Activated CD4-positive, alpha-beta T cell treated with anti-CD3 and anti-CD28 coated beads, Interleukin-2, amount 10 ng/mL, durations not matched to agents 7 days and 5 days (primary cell): ENCODE data around the gene APH1B. TPM values are rescaled to one million over a fixed set of nuclear protein-coding genes. Genes with fewer than 3 reads are reported as not detected.

Source experiments
- CTCF ChIA-PET: fragments of 350-600 bp; sonication (Branson Sonifier 250); formaldehyde crosslinking; loops from one replicate; lab custom pipeline; 2021; ENCODE audit warnings: antibody characterized with exemption; lab: Charles Lee
- POLR2A ChIA-PET: fragments of 350-600 bp; sonication (Branson Sonifier 250); formaldehyde crosslinking; loops from one replicate; lab custom pipeline; 2021; ENCODE audit warnings: antibody characterized with exemption; lab: Charles Lee
- DNase-seq: peaks from one replicate; pipeline ENCODE4 v3.0.0-alpha.2; 2020
- H3K27ac Mint-ChIP-seq: one replicate; pipeline ENCODE4 v1.8.0; 2021; ENCODE audit warnings: mild to moderate bottlenecking, moderate library complexity, mixed read lengths
- H3K27me3 Mint-ChIP-seq: one replicate; pipeline ENCODE4 v1.8.0; 2021; ENCODE audit warnings: mixed read lengths
- H3K36me3 Mint-ChIP-seq: one replicate; pipeline ENCODE4 v1.8.0; 2021; ENCODE audit warnings: low read depth, mixed read lengths
- H3K4me1 Mint-ChIP-seq: one replicate; pipeline ENCODE4 v1.8.0; 2021; ENCODE audit warnings: mixed read lengths
- H3K4me3 Mint-ChIP-seq: one replicate; pipeline ENCODE4 v1.8.0; 2021; ENCODE audit warnings: mild to moderate bottlenecking, moderate library complexity, mixed read lengths
- H3K9me3 Mint-ChIP-seq: one replicate; pipeline ENCODE4 v1.8.0; 2021; ENCODE audit warnings: mixed read lengths
- total RNA-seq, 2 experiments: library from RNA; stranded (reverse); gene quantifications; one replicate each; pipeline ENCODE4 v1.2.3, GENCODE V29; 2021

Gene APH1B
- total RNA-seq, 2 experiments from 2014 or later: 7.3 to 9.1 TPM

GRCh38 chr15:63256433-63257274, 20.8 kb upstream of the APH1B start:
- Mint-ChIP-seq H3K27ac (no peak overlapping the region), H3K4me3 (no peak overlapping the region), H3K27me3 (no peaks in the 10 kb centered on the region), H3K4me1 (peaks cover 8% of the 10 kb centered on the region), H3K9me3 (no peaks in the 10 kb centered on the region), H3K36me3 (peaks cover 56% of the 10 kb centered on the region)
- ChIA-PET POLR2A (no interaction called here), CTCF (interaction anchor here (0.6 to 1.1 kb wide), 3 partner anchors 12 to 22 kb away, joined by 3 to 4 read pairs (median 3); no protein-coding TSS in a partner anchor)
- no peak for DNase-seq

GRCh38 chr15:63258658-63259057, 18.7 kb upstream of the APH1B start:
- H3K4me1 Mint-ChIP-seq: peaks cover 5% of the 10 kb centered on the region
- H3K4me3 Mint-ChIP-seq: no peak overlapping the region
- no peak overlapping the region for H3K27ac Mint-ChIP-seq
- no peaks in the 10 kb centered on the region for H3K9me3 Mint-ChIP-seq
- H3K27me3 Mint-ChIP-seq: no peaks in the 10 kb centered on the region
- ChIA-PET CTCF (no interaction called here), POLR2A (no interaction called here)
- H3K36me3 Mint-ChIP-seq: peaks cover 56% of the 10 kb centered on the region
- no peak for DNase-seq

- Mint-ChIP-seq H3K36me3 (peaks cover 57% of the 10 kb centered on the region), H3K4me1 (peaks cover 3% of the 10 kb centered on the region), H3K4me3 (no peak overlapping the region), H3K27me3 (no peaks in the 10 kb centered on the region), H3K27ac (no peak overlapping the region), H3K9me3 (no peaks in the 10 kb centered on the region)
- DNase-seq: no peak
- CTCF ChIA-PET: interaction anchor here (0.8 to 2.4 kb wide), 2 partner anchors 10 to 11 kb away, joined by 3 to 6 read pairs; no protein-coding TSS in a partner anchor
- POLR2A ChIA-PET: no interaction called here
Measured at GRCh38 chr15:63260791-63261190, 16.6 kb upstream of the APH1B start.

GRCh38 chr15:63261311-63261710, 16.1 kb upstream of the APH1B start:
- no peak for DNase-seq
- Mint-ChIP-seq H3K4me3 (no peak overlapping the region), H3K4me1 (peaks cover 3% of the 10 kb centered on the region), H3K27ac (no peak overlapping the region), H3K36me3 (peaks cover 60% of the 10 kb centered on the region), H3K27me3 (no peaks in the 10 kb centered on the region), H3K9me3 (no peaks in the 10 kb centered on the region)
- POLR2A ChIA-PET: no interaction called here
- CTCF ChIA-PET: interaction anchor here (0.8 to 2.4 kb wide), 2 partner anchors 10 kb away, joined by 3 to 6 read pairs; no protein-coding TSS in a partner anchor

- H3K4me1 Mint-ChIP-seq: peaks cover 3% of the 10 kb centered on the region
- CTCF ChIA-PET: no interaction called here
Measured at GRCh38 chr15:63263519-63263918, 13.9 kb upstream of the APH1B start.

GRCh38 chr15:63264688-63265293, 12.6 kb upstream of the APH1B start:
- ChIA-PET POLR2A (no interaction called here), CTCF (no interaction called here)
- no peak for DNase-seq
- no peaks in the 10 kb centered on the region for H3K27me3 Mint-ChIP-seq
- peaks cover 57% of the 10 kb centered on the region for H3K36me3 Mint-ChIP-seq
- H3K4me1 Mint-ChIP-seq: peaks cover 9% of the 10 kb centered on the region
- no peak overlapping the region for H3K27ac Mint-ChIP-seq
- no peak overlapping the region for H3K4me3 Mint-ChIP-seq
- H3K9me3 Mint-ChIP-seq: no peaks in the 10 kb centered on the region

More at GRCh38 chr15:63263519-63263918, 13.9 kb upstream of the APH1B start:
- Mint-ChIP-seq H3K27ac (no peak overlapping the region), H3K36me3 (peaks cover 57% of the 10 kb centered on the region), H3K27me3 (no peaks in the 10 kb centered on the region), H3K4me3 (no peak overlapping the region), H3K9me3 (no peaks in the 10 kb centered on the region)
- POLR2A ChIA-PET: no interaction called here
- no peak for DNase-seq

GRCh38 chr15:63274427-63274826, 3.0 kb upstream of the APH1B start:
- peaks cover 19% of the 10 kb centered on the region for H3K36me3 Mint-ChIP-seq
- H3K27me3 Mint-ChIP-seq: no peaks in the 10 kb centered on the region
- peaks cover 39% of the 10 kb centered on the region for H3K4me1 Mint-ChIP-seq
- peak overlapping the region; percentile 55 for H3K27ac Mint-ChIP-seq
- no peak overlapping the region for H3K4me3 Mint-ChIP-seq
- ChIA-PET CTCF (interaction anchor here (1.0 to 1.7 kb wide), 3 partner anchors 17 to 35 kb away, joined by 3 to 4 read pairs (median 3); no protein-coding TSS in a partner anchor), POLR2A (no interaction called here)
- H3K9me3 Mint-ChIP-seq: no peaks in the 10 kb centered on the region
- DNase-seq: peak; percentile 21

- Mint-ChIP-seq H3K4me1 (peaks cover 39% of the 10 kb centered on the region), H3K27me3 (no peaks in the 10 kb centered on the region)
- CTCF ChIA-PET: interaction anchor here (0.6 kb wide), 1 partner anchor 128 kb away, joined by 3 read pairs; no protein-coding TSS in a partner anchor
Measured at GRCh38 chr15:63276342-63277037, 915 bp upstream of the APH1B start.

GRCh38 chr15:63277893-63278456, 570 bp downstream of the APH1B start:
- POLR2A ChIA-PET: interaction anchor here (0.6 kb wide), 1 partner anchor 112 kb away, joined by 3 read pairs; no protein-coding TSS in a partner anchor
- no peaks in the 10 kb centered on the region for H3K27me3 Mint-ChIP-seq
- H3K27ac Mint-ChIP-seq: peak overlapping the region; percentile 71
- peak overlapping the region; percentile 74 for H3K4me3 Mint-ChIP-seq
- no peaks in the 10 kb centered on the region for H3K9me3 Mint-ChIP-seq
- CTCF ChIA-PET: interaction anchor here (0.8 to 0.9 kb wide), 2 partner anchors 17 to 885 kb away, joined by 3 to 6 read pairs; partner anchors contain the start of gene PPIB
- H3K36me3 Mint-ChIP-seq: peaks cover 12% of the 10 kb centered on the region
- DNase-seq: no peak
- H3K4me1 Mint-ChIP-seq: peaks cover 39% of the 10 kb centered on the region

More at GRCh38 chr15:63276342-63277037, 915 bp upstream of the APH1B start:
- no peaks in the 10 kb centered on the region for H3K9me3 Mint-ChIP-seq
- peaks cover 14% of the 10 kb centered on the region for H3K36me3 Mint-ChIP-seq
- H3K4me3 Mint-ChIP-seq: peak overlapping the region; percentile 77
- DNase-seq: no peak
- POLR2A ChIA-PET: no interaction called here
- peak overlapping the region; percentile 88 for H3K27ac Mint-ChIP-seq

GRCh38 chr15:63283126-63283525, 5.7 kb downstream of the APH1B start:
- Mint-ChIP-seq H3K9me3 (no peaks in the 10 kb centered on the region), H3K4me3 (no peak overlapping the region), H3K27ac (no peak overlapping the region), H3K27me3 (no peaks in the 10 kb centered on the region), H3K36me3 (peaks cover 13% of the 10 kb centered on the region), H3K4me1 (peaks cover 14% of the 10 kb centered on the region)
- DNase-seq: no peak
- CTCF ChIA-PET: no interaction called here
- POLR2A ChIA-PET: interaction anchor here (0.6 kb wide), 1 partner anchor 92 kb away, joined by 4 read pairs; no protein-coding TSS in a partner anchor

- ChIA-PET CTCF (interaction anchor here (0.6 kb wide), 1 partner anchor 97 kb away, joined by 3 read pairs; the partner anchor contains the start of gene CA12), POLR2A (no interaction called here)
- peak overlapping the region; percentile 31 for H3K27ac Mint-ChIP-seq
Measured at GRCh38 chr15:63284335-63284734, 6.9 kb downstream of the APH1B start.

GRCh38 chr15:63287109-63287508, 9.7 kb downstream of the APH1B start:
- Mint-ChIP-seq H3K9me3 (no peaks in the 10 kb centered on the region), H3K4me1 (peaks cover 11% of the 10 kb centered on the region), H3K4me3 (no peak overlapping the region), H3K27me3 (no peaks in the 10 kb centered on the region), H3K36me3 (peaks cover 2% of the 10 kb centered on the region), H3K27ac (no peak overlapping the region)
- ChIA-PET POLR2A (no interaction called here), CTCF (no interaction called here)
- DNase-seq: no peak

More at GRCh38 chr15:63284335-63284734, 6.9 kb downstream of the APH1B start:
- DNase-seq: no peak
- peaks cover 10% of the 10 kb centered on the region for H3K36me3 Mint-ChIP-seq
- H3K4me1 Mint-ChIP-seq: peaks cover 12% of the 10 kb centered on the region
- H3K27me3 Mint-ChIP-seq: no peaks in the 10 kb centered on the region
- no peaks in the 10 kb centered on the region for H3K9me3 Mint-ChIP-seq
- H3K4me3 Mint-ChIP-seq: no peak overlapping the region
